ENCODE results near the gene CCN6.

DNA sequence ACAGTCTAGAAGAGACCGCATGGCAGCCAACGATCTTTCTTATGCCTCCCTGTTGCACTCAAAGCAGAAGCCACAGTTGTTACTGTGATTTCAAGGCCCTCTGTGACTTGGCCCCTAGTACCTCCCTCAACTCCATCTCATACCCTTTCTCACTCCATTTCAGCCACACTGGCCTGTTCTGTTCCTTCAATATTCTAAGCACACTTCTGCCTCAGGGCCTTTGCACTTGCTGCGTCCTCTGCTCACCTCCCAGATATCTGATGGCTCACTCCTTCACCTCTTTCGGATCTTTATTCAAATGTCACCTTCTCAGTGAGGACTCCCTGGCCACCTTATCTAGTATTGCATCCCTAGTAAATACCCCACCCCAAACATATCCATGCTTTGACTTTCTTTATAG is 29.4 kb upstream of the CCN6 start:
- TF ChIP-seq CREB1 (IDR thresholded peaks at IDR 0.05; ENCODE audit: low read depth) (no peak), TCF12 (IDR thresholded peaks at IDR 0.05; ENCODE audit: low read depth) (no peak), YY1 (IDR thresholded peaks at IDR 0.05; ENCODE audit: low read depth) (no peak), REST (IDR thresholded peaks at IDR 0.05; ENCODE audit: low read depth) (no peak), TEAD4 (IDR thresholded peaks at IDR 0.05) (no peak), TAF1 (IDR thresholded peaks at IDR 0.05; ENCODE audit: low read depth) (no peak), EGR1 (IDR thresholded peaks at IDR 0.05) (no peak), EP300 (IDR thresholded peaks at IDR 0.05; ENCODE audit: borderline replicate concordance) (no peak)
- TF ChIP-seq, protein P1, sequence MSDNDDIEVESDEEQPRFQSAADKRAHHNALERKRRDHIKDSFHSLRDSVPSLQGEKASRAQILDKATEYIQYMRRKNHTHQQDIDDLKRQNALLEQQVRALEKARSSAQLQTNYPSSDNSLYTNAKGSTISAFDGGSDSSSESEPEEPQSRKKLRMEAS (IDR thresholded peaks at IDR 0.05), result no peak

Data from Ishikawa (cell line).